OCI-LY7 (cell line): ENCODE data around the gene SAFB2. TPM values are rescaled to one million over a fixed set of nuclear protein-coding genes. Genes with fewer than 3 reads are reported as not detected.

Experiments
- BruUV-seq: library from RNA; stranded (reverse); fragments of 400-500 nt; replicated peaks from 2 replicates; lab custom pipeline; 2021; lab: Mats Ljungman, UMichigan
- CTCF ChIA-PET: fragments of 300-600 bp; sonication (Branson Sonifier 250); formaldehyde crosslinking; loops from one replicate; lab custom pipeline; 2022; ENCODE audit warnings: antibody characterized with exemption; ENCODE audit not compliant: unreplicated experiment; lab: Charles Lee
- POLR2A ChIA-PET: fragments of 300-600 bp; sonication (Branson Sonifier 250); formaldehyde crosslinking; loops from one replicate; lab custom pipeline; 2022; ENCODE audit warnings: antibody characterized with exemption; lab: Charles Lee
- DNase-seq: peaks from one replicate; pipeline ENCODE4 v3.0.0-alpha.2; 2015; ENCODE audit warnings: low spot score
- H2AFZ ChIP-seq: fragments of 200-600 bp; sonication (generic), shearing (Covaris generic); 2 replicates; pipeline ENCODE4 v1.6.1; 2014; ENCODE audit warnings: mild to moderate bottlenecking, antibody characterized with exemption, low read length, moderate library complexity
- H3K27ac ChIP-seq: fragments of 200-600 bp; sonication (generic); 2 replicates; pipeline ENCODE4 v1.5.1; 2014; ENCODE audit warnings: mixed run types, low read depth, mild to moderate bottlenecking, moderate library complexity, low read length, inconsistent platforms; ENCODE audit not compliant: poor library complexity, severe bottlenecking
- H3K36me3 ChIP-seq: fragments of 200-600 bp; sonication (generic); 2 replicates; pipeline ENCODE4 v1.6.1; 2014; ENCODE audit warnings: mild to moderate bottlenecking, antibody characterized with exemption, low read length, moderate library complexity, mixed read lengths; ENCODE audit not compliant: insufficient read depth
- H3K4me1 ChIP-seq: fragments of 200-600 bp; sonication (generic); 2 replicates; pipeline ENCODE4 v1.5.1; 2014; ENCODE audit warnings: mild to moderate bottlenecking, low read length; ENCODE audit not compliant: insufficient read depth, poor library complexity, severe bottlenecking
- H3K4me2 ChIP-seq: fragments of 200-600 bp; sonication (generic); 2 replicates; pipeline ENCODE4 v1.6.1; 2014; ENCODE audit warnings: mild to moderate bottlenecking, low read length
- H3K4me3 ChIP-seq: fragments of 200-600 bp; sonication (generic); 2 replicates; pipeline ENCODE4 v1.5.1; 2014; ENCODE audit warnings: mild to moderate bottlenecking, low read depth, low read length; ENCODE audit not compliant: poor library complexity, severe bottlenecking
- H3K79me2 ChIP-seq: fragments of 200-600 bp; sonication (generic); 2 replicates; pipeline ENCODE4 v1.6.1; 2016; ENCODE audit warnings: low read depth, mild to moderate bottlenecking, low read length, moderate library complexity, mixed read lengths; ENCODE audit not compliant: insufficient read depth
- H3K9me2 ChIP-seq: fragments of 200-600 bp; sonication (generic); 2 replicates; pipeline ENCODE4 v1.6.1; 2016; ENCODE audit warnings: mild to moderate bottlenecking, low read length, mixed read lengths; ENCODE audit not compliant: insufficient read depth
- H3K9me3 ChIP-seq: fragments of 200-600 bp; sonication (generic); 2 replicates; pipeline ENCODE4 v1.6.1; 2014; ENCODE audit warnings: mild to moderate bottlenecking, mixed run types, low read length, mixed read lengths
- H4K20me1 ChIP-seq: fragments of 200-600 bp; sonication (generic); 2 replicates; pipeline ENCODE4 v1.6.1; 2014; ENCODE audit warnings: mild to moderate bottlenecking, antibody characterized with exemption, low read length, moderate library complexity, mixed read lengths; ENCODE audit not compliant: insufficient read depth
- CTCF ChIP-seq: fragments of 200-600 bp; sonication (generic); conservative IDR thresholded peaks from 2 replicates; pipeline ENCODE4 v1.5.1; 2014; ENCODE audit warnings: mild to moderate bottlenecking, antibody characterized with exemption, low read length, moderate library complexity, mixed read lengths
- EZH2phosphoT487 ChIP-seq: fragments of 200-600 bp; sonication (generic); IDR thresholded peaks from 2 replicates; pipeline ENCODE4 v1.6.1; 2018; ENCODE audit warnings: low read depth, borderline replicate concordance, mild to moderate bottlenecking, mixed run types, antibody characterized with exemption, low read length, moderate library complexity, mixed read lengths
- intact Hi-C: fragments of 100-400 bp; cut with micrococcal nuclease; formaldehyde crosslinking; loops from one replicate; pipeline ENCODE4 v1.10.0; 2022; ENCODE audit not compliant: unreplicated experiment
- total RNA-seq, 2 experiments: library from RNA; depleted of rRNA in 1 of 2; stranded (reverse); fragments of >200 nt in 1 of 2; shearing (Covaris generic) in 1 of 2; gene quantifications; 2 replicates each; pipeline ENCODE4 v1.2.3, GENCODE V29; 2014 to 2022

The SAFB2 gene
- total RNA-seq, 2 experiments from 2014 or later: 52.8 to 111 TPM

- Histone ChIP-seq H3K9me2 (no peaks in the 10 kb centered on the region), H3K4me3 (no peak overlapping the region), H3K9me3 (no peaks in the 10 kb centered on the region), H3K4me1 (no peaks in the 10 kb centered on the region), H2AFZ (no peak overlapping the region), H4K20me1 (no peaks in the 10 kb centered on the region), H3K79me2 (no peaks in the 10 kb centered on the region), H3K27ac (no peak overlapping the region), H3K4me2 (no peak overlapping the region), H3K36me3 (peaks cover 95% of the 10 kb centered on the region)
- no TSS peak for BruUV-seq
- ChIA-PET CTCF (no interaction called here), POLR2A (no interaction called here)
- intact Hi-C loops: no loop called here
- TF ChIP-seq CTCF (no peak), EZH2phosphoT487 (no peak)
- DNase-seq: no peak
Measured at GRCh38 chr19:5588906-5589676, 33.5 kb downstream of the SAFB2 start.

GRCh38 chr19:5588441-5588840 lies 34.1 kb downstream of the SAFB2 start:
- intact Hi-C loops: no loop called here
- Histone ChIP-seq H3K27ac (no peak overlapping the region), H3K36me3 (peaks cover 93% of the 10 kb centered on the region), H3K9me3 (no peaks in the 10 kb centered on the region), H4K20me1 (no peaks in the 10 kb centered on the region), H3K4me2 (no peak overlapping the region), H2AFZ (no peak overlapping the region), H3K79me2 (no peaks in the 10 kb centered on the region), H3K4me1 (no peaks in the 10 kb centered on the region), H3K4me3 (no peak overlapping the region), H3K9me2 (no peaks in the 10 kb centered on the region)
- POLR2A ChIA-PET: no interaction called here
- CTCF ChIA-PET: no interaction called here
- no peak for DNase-seq
- TF ChIP-seq CTCF (no peak), EZH2phosphoT487 (no peak)
- BruUV-seq: no TSS peak

GRCh38 chr19:5587661-5588060 lies 34.9 kb downstream of the SAFB2 start:
- ChIA-PET POLR2A (no interaction called here), CTCF (no interaction called here)
- H3K36me3 ChIP-seq: peaks cover 85% of the 10 kb centered on the region
- H3K9me2 ChIP-seq: no peaks in the 10 kb centered on the region
- H3K27ac ChIP-seq: no peak overlapping the region
- no peak overlapping the region for H3K4me2 ChIP-seq
- H3K9me3 ChIP-seq: no peaks in the 10 kb centered on the region
- no peaks in the 10 kb centered on the region for H4K20me1 ChIP-seq
- no peak overlapping the region for H2AFZ ChIP-seq
- H3K4me1 ChIP-seq: no peaks in the 10 kb centered on the region
- TF ChIP-seq CTCF: no peak
- TF ChIP-seq EZH2phosphoT487: no peak
- no peaks in the 10 kb centered on the region for H3K79me2 ChIP-seq
- intact Hi-C loops: no loop called here
- DNase-seq: no peak
- BruUV-seq: no TSS peak
- H3K4me3 ChIP-seq: no peak overlapping the region
